Measurements from ENCODE around the gene ARFGAP3.

- TF ChIP-seq CTCF (IDR thresholded peaks at IDR 0.05): no peak
- TF ChIP-seq NR1H2 (CRISPR knock-in tag; IDR thresholded peaks at IDR 0.05): no peak
- no peak for TF ChIP-seq CREM (CRISPR knock-in tag; IDR thresholded peaks at IDR 0.05)
- TF ChIP-seq MAX (CRISPR knock-in tag; IDR thresholded peaks at IDR 0.05): no peak
- TF ChIP-seq USF2 (CRISPR knock-in tag; IDR thresholded peaks at IDR 0.05): no peak
These were observed 96.1 kb downstream of the ARFGAP3 start for GRCh38 chr22:42760806-42761565.

Data from WTC11 (cell line).